ENCODE data around the gene SYNPO2. TPM values are rescaled to one million over a fixed set of nuclear protein-coding genes. Genes with fewer than 3 reads are reported as not detected.
"Not testable (repeated sequence)": the region's sequence is repeated elsewhere in the genome, so short reads cannot be mapped to it uniquely, and the experiment has no call there.

SYNPO2 gene
- total RNA-seq, 1 donor from 2014 or later: 0.42 TPM

- TF ChIP-seq CTCF (IDR thresholded peaks at IDR 0.05; ENCODE audit: insufficient read depth, low read length, poor library complexity, severe bottlenecking): no peak
- no peaks in the 10 kb centered on the region for H3K36me3 ChIP-seq (ENCODE audit: control insufficient read depth, insufficient read depth, low read length)
- no peaks in the 10 kb centered on the region for H3K27me3 ChIP-seq (ENCODE audit: control insufficient read depth, insufficient read depth, low read length)
- DNase-seq (ENCODE audit: low read depth): no peak
- no peak overlapping the region for H3K4me3 ChIP-seq (ENCODE audit: low read depth, low read length)
Observed at GRCh38 chr4:119000400-119000799, 111.7 kb downstream of the SYNPO2 start.

DNA sequence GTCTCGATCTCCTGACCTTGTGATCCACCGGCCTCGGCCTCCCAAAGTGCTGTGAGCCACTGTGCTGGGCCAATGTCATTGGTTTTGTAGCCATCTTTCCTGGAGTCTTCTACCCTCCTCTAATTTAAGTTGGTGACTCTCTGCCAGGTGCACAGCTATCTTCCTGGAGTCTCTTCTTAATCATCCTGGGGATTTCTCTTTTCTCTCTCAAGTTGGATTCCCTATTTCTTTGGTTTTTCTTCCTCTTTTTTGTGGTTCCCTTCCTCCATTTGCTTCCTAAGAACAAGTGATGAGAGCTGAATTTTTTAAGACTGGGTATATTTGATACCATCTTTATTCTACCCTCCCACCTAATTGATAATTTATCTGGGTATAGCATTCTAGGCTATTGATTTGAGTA, 113.8 kb downstream of the SYNPO2 start:
- no peaks in the 10 kb centered on the region for H3K27me3 ChIP-seq (ENCODE audit: control insufficient read depth, insufficient read depth, low read length)
- no peak for TF ChIP-seq CTCF (IDR thresholded peaks at IDR 0.05; ENCODE audit: insufficient read depth, low read length, poor library complexity, severe bottlenecking)
- no peak overlapping the region for H3K4me3 ChIP-seq (ENCODE audit: low read depth, low read length)
- no peak for DNase-seq (ENCODE audit: low read depth)
- H3K36me3 ChIP-seq (ENCODE audit: control insufficient read depth, insufficient read depth, low read length): no peaks in the 10 kb centered on the region

DNA sequence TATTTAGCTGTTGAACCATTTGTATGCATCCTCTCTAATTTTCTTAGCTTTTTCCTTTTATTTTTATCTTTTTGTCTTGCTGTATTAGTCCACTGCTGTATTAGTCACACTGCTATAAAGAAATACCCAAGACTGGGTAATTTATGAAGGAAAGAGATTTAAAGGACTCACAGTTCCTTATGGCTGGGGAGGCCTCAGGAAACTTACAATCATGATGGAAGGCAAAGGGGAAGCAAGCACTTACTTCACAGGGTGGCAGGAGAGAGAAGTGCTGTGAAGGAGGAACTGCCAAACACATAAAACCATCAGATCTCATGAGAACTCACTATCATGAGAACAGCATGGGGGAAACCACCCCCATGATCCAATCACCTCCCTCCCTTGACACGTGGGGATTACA, 114.3 kb downstream of the SYNPO2 start:
- H3K4me3 ChIP-seq (ENCODE audit: low read depth, low read length); H3K27me3 ChIP-seq (ENCODE audit: control insufficient read depth, insufficient read depth, low read length); DNase-seq (ENCODE audit: low read depth); H3K36me3 ChIP-seq (ENCODE audit: control insufficient read depth, insufficient read depth, low read length): not testable (repeated sequence)

DNA sequence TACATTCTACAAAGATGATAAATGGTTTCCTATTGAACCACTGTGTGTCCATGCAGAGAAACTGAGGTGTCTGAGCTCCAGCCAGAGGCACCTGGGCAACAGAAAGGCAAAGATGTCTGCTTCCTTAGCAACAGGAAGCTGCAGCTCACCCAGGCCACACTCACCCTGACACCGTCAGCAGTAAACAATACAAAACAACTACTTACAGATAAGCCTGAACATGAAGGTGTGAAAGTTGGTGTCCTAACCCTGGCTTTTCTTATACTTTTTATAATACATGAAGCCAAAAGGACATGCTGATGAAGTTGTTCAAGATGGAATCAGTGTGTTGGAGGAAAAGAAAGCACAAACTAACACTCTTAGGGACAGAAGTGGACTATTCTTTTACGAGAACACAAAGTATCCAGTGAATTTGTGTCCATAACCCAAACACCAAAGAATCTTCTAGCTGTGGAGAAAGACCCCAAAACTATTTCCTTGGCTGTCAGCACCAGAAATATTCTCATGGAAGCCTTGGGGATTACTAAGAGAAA, 117.3 kb downstream of the SYNPO2 start:
- TF ChIP-seq CTCF (IDR thresholded peaks at IDR 0.05; ENCODE audit: insufficient read depth, low read length, poor library complexity, severe bottlenecking): no peak
- H3K4me3 ChIP-seq (ENCODE audit: low read depth, low read length): no peak overlapping the region
- H3K36me3 ChIP-seq (ENCODE audit: control insufficient read depth, insufficient read depth, low read length): no peaks in the 10 kb centered on the region
- no peak for DNase-seq (ENCODE audit: low read depth)
- no peaks in the 10 kb centered on the region for H3K27me3 ChIP-seq (ENCODE audit: control insufficient read depth, insufficient read depth, low read length)

GRCh38 chr4:119008761-119009160, 120.1 kb downstream of the SYNPO2 start:
- Histone ChIP-seq H3K4me3 (ENCODE audit: low read depth, low read length) (no peak overlapping the region), H3K27me3 (ENCODE audit: control insufficient read depth, insufficient read depth, low read length) (no peaks in the 10 kb centered on the region), H3K36me3 (ENCODE audit: control insufficient read depth, insufficient read depth, low read length) (no peaks in the 10 kb centered on the region)
- DNase-seq (ENCODE audit: low read depth): no peak
- no peak for TF ChIP-seq CTCF (IDR thresholded peaks at IDR 0.05; ENCODE audit: insufficient read depth, low read length, poor library complexity, severe bottlenecking)

- not testable (repeated sequence) for H3K27me3 ChIP-seq (ENCODE audit: control insufficient read depth, insufficient read depth, low read length)
Observed at GRCh38 chr4:119010221-119010620, 121.6 kb downstream of the SYNPO2 start.

DNA sequence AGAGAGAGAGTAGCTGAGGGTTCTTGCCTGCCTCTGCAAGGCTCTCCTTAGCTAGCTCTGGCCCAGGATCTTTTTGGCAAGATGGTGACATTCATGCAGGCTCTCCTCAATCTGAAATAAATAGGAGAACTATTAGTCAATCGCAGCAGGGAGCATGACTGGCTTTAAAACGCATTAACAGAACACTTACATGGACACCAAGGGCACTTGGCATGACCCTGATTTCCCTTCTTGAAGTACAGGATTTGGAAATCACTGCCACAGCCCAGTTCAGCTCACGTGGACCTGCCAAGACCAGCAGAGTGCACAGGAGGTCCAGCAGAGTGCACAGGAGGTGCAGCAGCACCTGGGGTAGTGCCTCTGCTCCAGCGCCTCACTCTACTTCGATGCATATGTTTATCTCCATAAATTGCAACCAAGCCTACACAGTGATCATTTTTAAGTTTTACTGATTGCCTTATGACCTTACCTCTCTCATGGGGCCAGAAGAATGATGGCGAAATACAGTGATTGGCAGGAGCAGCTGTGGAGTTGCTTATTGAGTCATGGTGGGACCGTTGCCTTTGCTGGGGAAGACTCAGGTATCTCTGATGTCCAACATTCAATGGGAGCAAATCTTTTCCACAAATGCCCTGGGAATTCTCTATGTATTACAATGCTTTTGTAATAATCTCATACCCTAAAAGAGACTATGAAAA, 122.4 kb downstream of the SYNPO2 start:
- H3K36me3 ChIP-seq (ENCODE audit: control insufficient read depth, insufficient read depth, low read length): no peaks in the 10 kb centered on the region
- no peak for DNase-seq (ENCODE audit: low read depth)
- H3K4me3 ChIP-seq (ENCODE audit: low read depth, low read length): no peak overlapping the region
- H3K27me3 ChIP-seq (ENCODE audit: control insufficient read depth, insufficient read depth, low read length): no peaks in the 10 kb centered on the region
- TF ChIP-seq CTCF (IDR thresholded peaks at IDR 0.05; ENCODE audit: insufficient read depth, low read length, poor library complexity, severe bottlenecking): no peak

More at GRCh38 chr4:119010221-119010620, 121.6 kb downstream of the SYNPO2 start:
- not testable (repeated sequence) for H3K36me3 ChIP-seq (ENCODE audit: control insufficient read depth, insufficient read depth, low read length); H3K4me3 ChIP-seq (ENCODE audit: low read depth, low read length); DNase-seq (ENCODE audit: low read depth)
